GM13977 (cell line): Measurements from ENCODE around the gene HES6.

ENCODE experiments used
- DNase-seq: peaks from one replicate; pipeline ENCODE4 v3.0.0; 2012; ENCODE audit warnings: low spot score
- in situ Hi-C: fragments of 300-500 bp; cut with MboI; formaldehyde crosslinking; loops from one replicate; pipeline ENCODE4 v1.12.0; 2022; ENCODE audit warnings: low sequenced_read_pairs, low pct_unique_long_range_greater_than_20kb, mixed read lengths, inconsistent platforms; ENCODE audit not compliant: unreplicated experiment
- TF ChIP-seq, protein P1 (sequence below): IDR thresholded peaks from 2 replicates; pipeline ENCODE4 v1.5.1; 2012; ENCODE audit warnings: mild to moderate bottlenecking, control low read depth; ENCODE audit not compliant: insufficient read depth; ENCODE audit errors: extremely low read depth, missing control alignments

Gene HES6

GRCh38 chr2:238226698-238227586, 12.9 kb downstream of the HES6 start:
- TF ChIP-seq, protein P1, sequence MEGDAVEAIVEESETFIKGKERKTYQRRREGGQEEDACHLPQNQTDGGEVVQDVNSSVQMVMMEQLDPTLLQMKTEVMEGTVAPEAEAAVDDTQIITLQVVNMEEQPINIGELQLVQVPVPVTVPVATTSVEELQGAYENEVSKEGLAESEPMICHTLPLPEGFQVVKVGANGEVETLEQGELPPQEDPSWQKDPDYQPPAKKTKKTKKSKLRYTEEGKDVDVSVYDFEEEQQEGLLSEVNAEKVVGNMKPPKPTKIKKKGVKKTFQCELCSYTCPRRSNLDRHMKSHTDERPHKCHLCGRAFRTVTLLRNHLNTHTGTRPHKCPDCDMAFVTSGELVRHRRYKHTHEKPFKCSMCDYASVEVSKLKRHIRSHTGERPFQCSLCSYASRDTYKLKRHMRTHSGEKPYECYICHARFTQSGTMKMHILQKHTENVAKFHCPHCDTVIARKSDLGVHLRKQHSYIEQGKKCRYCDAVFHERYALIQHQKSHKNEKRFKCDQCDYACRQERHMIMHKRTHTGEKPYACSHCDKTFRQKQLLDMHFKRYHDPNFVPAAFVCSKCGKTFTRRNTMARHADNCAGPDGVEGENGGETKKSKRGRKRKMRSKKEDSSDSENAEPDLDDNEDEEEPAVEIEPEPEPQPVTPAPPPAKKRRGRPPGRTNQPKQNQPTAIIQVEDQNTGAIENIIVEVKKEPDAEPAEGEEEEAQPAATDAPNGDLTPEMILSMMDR: no peak
- DNase-seq: no peak
- in situ Hi-C loops: no loop called here

DNA sequence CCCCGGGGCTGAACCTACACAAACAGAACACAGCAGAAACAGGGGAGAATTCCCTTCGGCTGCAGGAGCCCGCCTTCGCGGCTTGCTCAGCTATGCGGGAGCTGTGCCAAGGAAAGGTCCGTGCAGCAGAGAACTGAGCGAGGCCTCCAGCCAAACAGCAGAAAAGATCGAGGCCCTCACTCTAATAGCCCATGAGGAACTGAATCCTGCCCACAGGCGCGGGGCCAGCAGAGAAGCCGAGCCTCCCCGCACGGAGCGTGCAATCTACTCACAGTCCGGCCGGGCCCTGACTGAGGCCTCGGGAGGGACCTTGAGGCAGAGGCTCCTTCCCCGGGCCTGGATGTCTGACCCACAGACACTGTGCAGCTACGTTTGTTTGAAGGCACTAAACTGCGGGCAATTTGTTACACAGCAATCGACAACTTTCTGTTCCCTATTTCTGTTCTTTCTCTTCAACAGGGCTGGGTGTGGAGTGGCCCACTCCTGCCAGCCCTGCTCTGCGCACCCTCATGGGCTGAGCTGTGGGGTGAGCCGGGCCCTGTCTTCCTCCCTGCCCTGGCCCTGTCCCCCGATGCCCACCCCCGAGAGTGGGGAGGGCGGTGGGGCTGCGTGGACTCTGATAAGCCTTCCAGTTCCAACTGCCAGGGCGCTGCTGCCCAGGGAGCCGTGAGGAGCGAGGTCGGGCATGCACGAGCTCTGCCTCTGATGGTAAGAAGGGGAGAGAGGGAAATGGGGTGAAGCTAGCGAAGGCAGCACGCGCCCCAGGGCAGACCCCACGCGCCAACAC, 13.7 kb downstream of the HES6 start:
- DNase-seq: no peak
- TF ChIP-seq, protein P1: no peak
- in situ Hi-C loops: no loop called here

DNA sequence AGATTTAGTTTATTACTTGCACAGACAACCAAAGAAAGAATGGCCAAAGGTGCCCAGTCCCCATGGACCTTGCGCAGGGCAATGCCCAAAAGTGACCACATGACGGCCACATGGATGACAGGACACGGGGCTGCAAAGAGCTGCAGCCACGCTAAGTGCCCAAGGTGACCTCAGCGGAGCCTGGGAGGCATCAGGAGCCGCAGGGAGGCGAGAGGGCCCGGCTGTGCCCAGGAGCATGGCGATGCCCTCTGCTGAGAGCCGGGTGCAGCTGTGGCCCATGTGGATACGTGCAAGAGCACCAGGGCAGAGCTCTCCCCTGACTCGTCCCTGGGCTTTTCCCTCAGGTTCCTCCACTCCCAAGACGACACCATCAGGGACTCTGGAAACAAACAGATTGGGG, 14.7 kb downstream of the HES6 start:
- peak; percentile 22 for DNase-seq
- in situ Hi-C loops: no loop called here
- TF ChIP-seq, protein P1: no peak

- in situ Hi-C loops: no loop called here
- no peak for DNase-seq
- TF ChIP-seq, protein P1: no peak
Observed at GRCh38 chr2:238224356-238225035, 15.3 kb downstream of the HES6 start.

GRCh38 chr2:238220892-238221521, 18.8 kb downstream of the HES6 start:
- in situ Hi-C loops: no loop called here
- DNase-seq: no peak
- TF ChIP-seq, protein P1: no peak

GRCh38 chr2:238220274-238220891, 19.5 kb downstream of the HES6 start:
- TF ChIP-seq, protein P1: no peak
- DNase-seq: no peak
- in situ Hi-C loops: no loop called here
